NB4 (cell line): ENCODE data around the gene PPCS.

Source experiments
- POLR2A ChIP-seq: IDR thresholded peaks from 2 replicates; pipeline ENCODE4 v1.6.1; 2011; ENCODE audit warnings: mild to moderate bottlenecking; ENCODE audit not compliant: insufficient read length; ENCODE audit errors: extremely low read depth
- TF ChIP-seq, protein P1 (sequence below): IDR thresholded peaks from one replicate; pipeline ENCODE4 v1.5.1; 2012; ENCODE audit warnings: low read depth, low read length
- TF ChIP-seq, protein P2 (sequence below): IDR thresholded peaks from 2 replicates; pipeline ENCODE4 v1.6.1; 2011; ENCODE audit warnings: low read depth, low read length

DNA sequence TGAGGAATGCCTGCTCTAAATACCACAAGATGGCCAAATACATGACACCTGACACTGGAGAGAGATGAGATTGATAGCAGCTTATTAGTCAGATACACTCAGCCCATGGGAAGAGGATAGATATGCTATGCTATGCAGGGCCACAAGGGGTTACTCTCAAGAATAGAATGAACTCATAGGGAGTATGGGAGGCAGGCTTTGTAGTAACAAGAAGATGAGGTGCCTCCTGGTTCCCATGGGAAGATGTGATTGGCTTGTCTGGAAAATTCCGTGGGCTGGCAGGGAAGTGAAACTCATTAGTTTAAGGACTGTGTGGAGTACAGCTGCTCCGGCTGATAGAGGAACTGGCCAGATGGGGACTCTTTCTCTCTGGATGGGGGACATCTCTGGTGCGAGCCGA, 23.3 kb downstream of the PPCS start:
- TF ChIP-seq POLR2A = no peak
- TF ChIP-seq, protein P1, sequence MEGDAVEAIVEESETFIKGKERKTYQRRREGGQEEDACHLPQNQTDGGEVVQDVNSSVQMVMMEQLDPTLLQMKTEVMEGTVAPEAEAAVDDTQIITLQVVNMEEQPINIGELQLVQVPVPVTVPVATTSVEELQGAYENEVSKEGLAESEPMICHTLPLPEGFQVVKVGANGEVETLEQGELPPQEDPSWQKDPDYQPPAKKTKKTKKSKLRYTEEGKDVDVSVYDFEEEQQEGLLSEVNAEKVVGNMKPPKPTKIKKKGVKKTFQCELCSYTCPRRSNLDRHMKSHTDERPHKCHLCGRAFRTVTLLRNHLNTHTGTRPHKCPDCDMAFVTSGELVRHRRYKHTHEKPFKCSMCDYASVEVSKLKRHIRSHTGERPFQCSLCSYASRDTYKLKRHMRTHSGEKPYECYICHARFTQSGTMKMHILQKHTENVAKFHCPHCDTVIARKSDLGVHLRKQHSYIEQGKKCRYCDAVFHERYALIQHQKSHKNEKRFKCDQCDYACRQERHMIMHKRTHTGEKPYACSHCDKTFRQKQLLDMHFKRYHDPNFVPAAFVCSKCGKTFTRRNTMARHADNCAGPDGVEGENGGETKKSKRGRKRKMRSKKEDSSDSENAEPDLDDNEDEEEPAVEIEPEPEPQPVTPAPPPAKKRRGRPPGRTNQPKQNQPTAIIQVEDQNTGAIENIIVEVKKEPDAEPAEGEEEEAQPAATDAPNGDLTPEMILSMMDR = no peak
- TF ChIP-seq, protein P2, sequence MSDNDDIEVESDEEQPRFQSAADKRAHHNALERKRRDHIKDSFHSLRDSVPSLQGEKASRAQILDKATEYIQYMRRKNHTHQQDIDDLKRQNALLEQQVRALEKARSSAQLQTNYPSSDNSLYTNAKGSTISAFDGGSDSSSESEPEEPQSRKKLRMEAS = no peak
